ENCODE data around the gene TENT4B. TPM values are rescaled to one million over a fixed set of nuclear protein-coding genes. Genes with fewer than 3 reads are reported as not detected.

Gene TENT4B
- polyA plus RNA-seq, 2 of the 4 experiments (the other 2 are of a cell fraction) = 12.2 to 19.4 TPM

DNA sequence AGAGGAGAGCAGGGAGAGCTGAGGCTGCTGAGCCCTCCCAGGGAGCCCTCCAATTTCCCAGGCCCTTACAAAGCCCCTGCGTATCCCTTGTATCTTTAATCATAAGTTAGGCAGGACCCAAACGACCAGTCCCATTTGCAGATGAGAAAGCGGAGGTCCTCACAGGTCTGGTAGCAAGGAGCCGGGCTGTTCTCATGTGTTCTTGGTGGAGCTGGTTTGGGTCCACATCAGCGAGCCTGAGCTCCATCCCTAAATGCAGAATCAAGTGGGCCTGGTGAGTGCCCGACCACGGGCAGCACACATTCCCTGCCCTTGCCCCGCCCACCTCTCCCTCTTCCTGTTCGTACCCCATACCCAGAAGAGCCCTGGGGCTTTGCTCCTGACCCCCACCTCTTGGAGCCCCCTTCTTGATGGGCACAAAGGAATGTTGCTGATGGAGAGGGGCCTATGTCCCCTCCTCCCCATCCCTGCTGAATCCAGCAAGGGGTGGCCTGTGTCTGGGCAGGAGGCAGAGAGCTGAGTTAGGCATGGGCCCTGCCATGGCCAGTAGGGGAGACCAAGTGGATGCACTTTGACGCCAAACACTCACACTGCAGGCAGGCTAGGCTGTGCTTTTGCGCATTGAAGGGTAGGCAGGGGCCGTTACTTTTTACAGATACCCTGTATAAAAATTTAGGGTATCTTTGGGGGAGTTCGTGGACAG is 95.0 kb downstream of the TENT4B start:
- CTCF ChIA-PET = interaction anchor here (0.6 to 1.2 kb wide), 3 partner anchors 223 to 1691 kb away, joined by 3 to 5 read pairs (median 4); partner anchors contain the start of gene CNEP1R1
- POLR2A ChIA-PET = no interaction called here
- 95% methylated on average over 13 of the region's 13 CpGs for WGBS (ENCODE audit: missing lambda C conversion rate)
- ATAC-seq (no peak), DNase-seq (ENCODE audit: low read depth in 1 of 2, low spot score in 1 of 2) (no peak), FAIRE-seq (no peak)
- no peak for TF ChIP-seq USF2 (IDR thresholded peaks at IDR 0.05)
- Histone ChIP-seq H3K9me3 (no peaks in the 10 kb centered on the region), H3K4me3 (no peak overlapping the region), H3K4me1 (peaks cover 38% of the 10 kb centered on the region), H3K4me2 (no peak overlapping the region), H3K27ac (no peak overlapping the region)

DNA sequence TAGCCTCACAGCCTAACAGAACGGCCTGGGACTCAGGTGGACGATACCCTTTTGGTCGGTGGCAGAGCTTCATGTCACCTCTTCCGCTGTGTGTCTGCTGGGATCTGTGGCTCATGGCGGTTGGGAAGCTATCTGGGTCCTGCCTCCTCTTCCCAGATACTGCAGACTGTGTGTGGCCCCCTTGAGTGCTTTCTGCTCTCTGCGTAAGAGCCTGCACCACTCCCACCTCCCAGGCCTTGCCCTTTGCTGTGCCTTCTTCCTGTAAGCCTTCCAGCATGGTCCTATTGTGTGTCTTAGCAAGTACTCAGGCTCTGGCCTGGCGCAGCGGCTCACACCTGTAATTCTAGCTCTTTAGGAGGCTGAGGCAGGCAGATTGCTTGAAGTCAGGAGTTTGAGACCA is 95.7 kb downstream of the TENT4B start:
- 99% methylated on average over 8 of the region's 8 CpGs for WGBS (ENCODE audit: missing lambda C conversion rate)
- FAIRE-seq (no peak), DNase-seq (ENCODE audit: low read depth in 1 of 2, low spot score in 1 of 2) (no peak), ATAC-seq (no peak)
- H3K4me2 ChIP-seq = no peak overlapping the region
- ChIA-PET POLR2A (no interaction called here), CTCF (interaction anchor here (1.3 to 2.0 kb wide), 2 partner anchors 12 to 26 kb away, joined by 3 to 8 read pairs; no protein-coding TSS in a partner anchor)
- no peak overlapping the region for H3K4me3 ChIP-seq
- TF ChIP-seq MAZ (IDR thresholded peaks at IDR 0.05; ENCODE audit: borderline replicate concordance, low read depth, low read length) (no peak), JUNB (IDR thresholded peaks at IDR 0.05) (no peak)
- H3K27ac ChIP-seq = no peak overlapping the region
- peaks cover 38% of the 10 kb centered on the region for H3K4me1 ChIP-seq
- no peaks in the 10 kb centered on the region for H3K9me3 ChIP-seq

DNA sequence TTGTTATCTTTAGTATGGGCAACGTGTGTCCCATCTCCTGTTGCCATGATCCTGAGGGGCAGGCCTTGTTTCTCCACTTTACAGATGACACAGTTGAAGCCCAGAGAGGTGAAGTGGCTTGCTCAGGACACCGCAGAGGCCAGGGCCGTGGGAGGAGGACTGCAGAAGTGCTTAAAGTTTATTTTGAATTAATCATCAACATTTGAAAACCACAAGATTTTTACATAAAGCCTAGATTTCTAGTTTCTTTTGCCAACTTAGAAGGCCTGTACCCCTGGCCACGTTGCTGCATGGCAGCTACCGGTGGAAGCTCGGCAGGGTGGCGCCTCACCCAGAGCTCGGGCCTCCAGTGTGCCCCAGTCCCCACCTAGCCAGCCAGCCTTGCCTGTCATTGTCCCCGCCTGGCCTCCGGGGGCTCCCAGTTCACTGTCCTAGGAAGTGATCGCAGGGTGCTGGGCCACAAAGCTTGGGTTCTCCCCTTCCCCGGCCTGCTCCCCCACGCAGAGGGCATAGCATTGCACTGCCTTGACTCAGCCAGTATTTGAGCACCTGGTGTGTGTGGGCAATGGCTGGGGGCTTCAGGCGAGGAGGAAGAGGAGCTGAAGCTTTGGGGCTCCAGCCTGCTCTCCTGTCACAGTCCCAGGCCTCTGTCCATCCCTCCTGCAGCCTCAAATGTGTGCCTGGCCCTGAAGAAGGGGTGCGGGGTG is 98.4 kb downstream of the TENT4B start:
- H3K4me3 ChIP-seq = no peak overlapping the region
- POLR2A ChIA-PET = no interaction called here
- H3K9me3 ChIP-seq = no peaks in the 10 kb centered on the region
- peak; percentile 33 to 46; a peak in 4 of 6 replicates for ATAC-seq
- WGBS (ENCODE audit: missing lambda C conversion rate) = 69% methylated on average over 14 of the region's 15 CpGs
- peaks cover 27% of the 10 kb centered on the region for H3K4me1 ChIP-seq
- CTCF ChIA-PET = interaction anchor here (1.2 to 2.0 kb wide), 3 partner anchors 10 to 42 kb away, joined by 3 to 7 read pairs (median 5); no protein-coding TSS in a partner anchor
- no peak for FAIRE-seq
- H3K27ac ChIP-seq = peak overlapping the region in 1 of 2 experiments; percentile 49; a peak in 1 of 6 replicates
- H3K4me2 ChIP-seq = peak overlapping the region; percentile 36; the same call in 2 of the 3 replicates
- no peak for TF ChIP-seq PBX3 (IDR thresholded peaks at IDR 0.05)
- TF ChIP-seq RARB (CRISPR knock-in tag; IDR thresholded peaks at IDR 0.05) = no peak
- no peak for TF ChIP-seq CHD2 (IDR thresholded peaks at IDR 0.05; ENCODE audit: low read length, partially characterized antibody)
- TF ChIP-seq MAFK (IDR thresholded peaks at IDR 0.05; ENCODE audit: partially characterized antibody) = no peak
- TF ChIP-seq, protein P1, sequence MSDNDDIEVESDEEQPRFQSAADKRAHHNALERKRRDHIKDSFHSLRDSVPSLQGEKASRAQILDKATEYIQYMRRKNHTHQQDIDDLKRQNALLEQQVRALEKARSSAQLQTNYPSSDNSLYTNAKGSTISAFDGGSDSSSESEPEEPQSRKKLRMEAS (IDR thresholded peaks at IDR 0.05) = no peak
- no peak for TF ChIP-seq HOXA7 (CRISPR knock-in tag; IDR thresholded peaks at IDR 0.05)
- no peak for TF ChIP-seq HOXB5 (CRISPR knock-in tag; IDR thresholded peaks at IDR 0.05)
- no peak for TF ChIP-seq KDM5A (IDR thresholded peaks at IDR 0.05)
- no peak for TF ChIP-seq SREBF2 (IDR thresholded peaks at IDR 0.05)
- no peak for TF ChIP-seq ZFP36 (IDR thresholded peaks at IDR 0.05; ENCODE audit: borderline replicate concordance, partially characterized antibody)
- no peak for TF ChIP-seq HMGXB4 (CRISPR knock-in tag; IDR thresholded peaks at IDR 0.05; ENCODE audit: borderline replicate concordance)
- TF ChIP-seq TFCP2L1 (CRISPR knock-in tag; IDR thresholded peaks at IDR 0.05) = no peak
- no peak for DNase-seq (ENCODE audit: low read depth in 1 of 2, low spot score in 1 of 2)

Data from A549 (cell line).